HepG2 (cell line): ENCODE measurements around the gene ABCC10. TPM values are rescaled to one million over a fixed set of nuclear protein-coding genes. Genes with fewer than 3 reads are reported as not detected.
A peak's percentile ranks its signal among the peaks of the same experiment; 100 is the strongest.

ENCODE experiments used
- ATF1 ChIP-seq: IDR thresholded peaks from 2 replicates; pipeline ENCODE4 v1.6.1; 2016; ENCODE audit warnings: mild to moderate bottlenecking, control low read depth
- ATF7 ChIP-seq, 2 experiments: fragments of 450-650 bp in 1 of 2; sonication (generic) in 1 of 2; formaldehyde crosslinking in 1 of 2; IDR thresholded peaks; 2 replicates each; pipeline versions ENCODE4 v1.4.0 to v1.6.1; 2016 to 2020; ENCODE audit warnings: antibody characterized with exemption in 1 of 2, mild to moderate bottlenecking in 1 of 2, missing genetic modification reagents in 1 of 2
- BORCS8-MEF2B ChIP-seq: sonication (generic); formaldehyde crosslinking; IDR thresholded peaks from 2 replicates; pipeline ENCODE4 v1.8.0; 2022; ENCODE audit warnings: mild to moderate bottlenecking, missing genetic modification reagents
- BRD4 ChIP-seq: sonication (generic); formaldehyde crosslinking; IDR thresholded peaks from 2 replicates; pipeline ENCODE4 v1.4.0; 2020; ENCODE audit warnings: missing genetic modification reagents
- CENPBD1 ChIP-seq: sonication (generic); formaldehyde crosslinking; IDR thresholded peaks from 2 replicates; pipeline ENCODE4 v1.8.0; 2022; ENCODE audit warnings: missing genetic modification reagents, low read depth, mild to moderate bottlenecking, borderline replicate concordance
- DNMT3B ChIP-seq: conservative IDR thresholded peaks from 2 replicates; pipeline ENCODE4 v1.6.1; 2016; ENCODE audit warnings: missing biosample characterization, control low read depth
- FOSL2 ChIP-seq: sonication (generic); formaldehyde crosslinking; IDR thresholded peaks from 2 replicates; pipeline ENCODE4 v1.4.0; 2020; ENCODE audit warnings: missing genetic modification reagents
- GATAD1 ChIP-seq: IDR thresholded peaks from 2 replicates; pipeline ENCODE4 v1.6.1; 2016; ENCODE audit warnings: missing genetic modification reagents, missing compliant biosample characterization
- HOXA7 ChIP-seq: sonication (generic); formaldehyde crosslinking; IDR thresholded peaks from 2 replicates; pipeline ENCODE4 v1.8.1; 2022; ENCODE audit warnings: mild to moderate bottlenecking, missing genetic modification reagents, moderate library complexity
- KMT2B ChIP-seq: IDR thresholded peaks from 2 replicates; pipeline ENCODE4 v1.6.1; 2016; ENCODE audit warnings: missing genetic modification reagents, missing compliant biosample characterization
- NR0B2 ChIP-seq: sonication (generic); formaldehyde crosslinking; IDR thresholded peaks from 2 replicates; pipeline ENCODE4 v1.4.0; 2020; ENCODE audit warnings: mild to moderate bottlenecking, missing genetic modification reagents
- RBM39 ChIP-seq: fragments of 200-400 bp; formaldehyde crosslinking; IDR thresholded peaks from one replicate; pipeline ENCODE4 v1.6.1; 2018; ENCODE audit warnings: antibody characterized with exemption, mild to moderate bottlenecking, low read depth, low read length; ENCODE audit not compliant: poor library complexity, severe bottlenecking
- REL ChIP-seq: sonication (generic); formaldehyde crosslinking; conservative IDR thresholded peaks from 2 replicates; pipeline ENCODE4 v1.8.0; 2022; ENCODE audit warnings: mild to moderate bottlenecking, missing genetic modification reagents, moderate library complexity
- RNF2 ChIP-seq: fragments of 450-650 bp; conservative IDR thresholded peaks from 2 replicates; pipeline ENCODE4 v1.6.1; 2016; ENCODE audit warnings: low read depth
- SRSF1 ChIP-seq: fragments of 200-400 bp; formaldehyde crosslinking; optimal IDR thresholded peaks from 2 replicates; pipeline ENCODE3; 2017; ENCODE audit warnings: mild to moderate bottlenecking, low read depth, low read length, moderate library complexity
- TFDP1 ChIP-seq: IDR thresholded peaks from 2 replicates; pipeline ENCODE4 v1.6.1; 2016; ENCODE audit warnings: missing compliant biosample characterization, missing genetic modification reagents, borderline replicate concordance
- THAP7 ChIP-seq: sonication (generic); formaldehyde crosslinking; IDR thresholded peaks from 2 replicates; pipeline ENCODE4 v1.8.1; 2023; ENCODE audit warnings: mild to moderate bottlenecking, missing genetic modification reagents
- ZNF138 ChIP-seq: sonication (generic); formaldehyde crosslinking; IDR thresholded peaks from 2 replicates; pipeline ENCODE4 v1.5.0; 2020; ENCODE audit warnings: mild to moderate bottlenecking, low read depth, missing genetic modification reagents
- ZNF362 ChIP-seq: sonication (generic); formaldehyde crosslinking; IDR thresholded peaks from 2 replicates; pipeline ENCODE4 v1.4.0; 2020; ENCODE audit warnings: missing genetic modification reagents, mild to moderate bottlenecking, borderline replicate concordance
- ZNF441 ChIP-seq: sonication (generic); formaldehyde crosslinking; IDR thresholded peaks from 2 replicates; pipeline ENCODE4 v1.7.0; 2021; ENCODE audit warnings: missing genetic modification reagents, borderline replicate concordance
- ZNF513 ChIP-seq: sonication (generic); formaldehyde crosslinking; conservative IDR thresholded peaks from 2 replicates; pipeline ENCODE4 v1.5.0; 2020; ENCODE audit warnings: missing genetic modification reagents
- ZNF605 ChIP-seq: sonication (generic); formaldehyde crosslinking; IDR thresholded peaks from 2 replicates; pipeline ENCODE4 v1.8.0; 2022; ENCODE audit warnings: mild to moderate bottlenecking, missing genetic modification reagents
- polyA plus RNA-seq, 8 experiments: library from polyadenylated mRNA; depleted of rRNA in 3 of 8; stranded (reverse) in 7 of 8; unstranded in 1 of 8; fragments of >200 nt; fragmentation: Illumina TruSeq in 4 of 8; extraction: Trizol in 4 of 8; gene quantifications; 2 replicates each; pipeline versions ENCODE4 v1.2.1 to v1.2.3, GENCODE V29; 2011 to 2016; ENCODE audit warnings: low read depth in 4 of 8, missing spikeins in 1 of 8, mixed read lengths in 1 of 8; ENCODE audit not compliant: insufficient read depth in 1 of 8
- total RNA-seq, 5 experiments: library from RNA; depleted of rRNA; stranded (reverse); fragments of >200 nt; fragmentation: Illumina TruSeq; extraction: Trizol; gene quantifications; 2 replicates each; pipeline ENCODE4 v1.2.3, GENCODE V29; 2016; ENCODE audit warnings: low read depth in 1 of 5

The ABCC10 gene
- total and polyA plus RNA-seq, 2 of the 13 experiments (the other 11 are each of a cell fraction or from before 2014, with no cell fraction given) = 16.0 to 24.3 TPM

- TF ChIP-seq NR0B2 (CRISPR knock-in tag) = 0 out of 2 replicates have a peak, but pooled peaks have one; percentile 54
- peak; percentile 93 for TF ChIP-seq TFDP1 (CRISPR knock-in tag)
- TF ChIP-seq REL (CRISPR knock-in tag) = peak; percentile 85; the same call in 1 of the 2 replicates
- 0 out of 2 replicates have a peak, but pooled peaks have one; percentile 60 for TF ChIP-seq ZNF441
- TF ChIP-seq RNF2 = no peak
- TF ChIP-seq CENPBD1 (CRISPR knock-in tag) = no peak
- TF ChIP-seq KMT2B (CRISPR knock-in tag) = peak; percentile 78
- 0 out of 2 replicates have a peak, but pooled peaks have one; percentile 13 for TF ChIP-seq ZNF138
- TF ChIP-seq ATF1 (CRISPR knock-in tag) = peak; percentile 84
- no peak for TF ChIP-seq SRSF1
- TF ChIP-seq BORCS8-MEF2B = peak; percentile 76
- TF ChIP-seq ATF7 (IDR thresholded peaks at IDR 0.05) = no peak
- peak; percentile 73 for TF ChIP-seq ATF7 (CRISPR knock-in tag; IDR thresholded peaks at IDR 0.05)
- peak; percentile 56 for TF ChIP-seq RBM39
- TF ChIP-seq HOXA7 = 0 out of 2 replicates have a peak, but pooled peaks have one; percentile 79
- TF ChIP-seq BRD4 (CRISPR knock-in tag) = peak; percentile 69
- 0 out of 2 replicates have a peak, but pooled peaks have one; percentile 54 for TF ChIP-seq THAP7 (CRISPR knock-in tag)
- peak; percentile 71; the same call in 1 of the 2 replicates for TF ChIP-seq ZNF605
- TF ChIP-seq DNMT3B (CRISPR knock-in tag) = peak; percentile 92
- no peak for TF ChIP-seq ZNF513 (CRISPR knock-in tag)
- TF ChIP-seq ZNF362 (CRISPR knock-in tag) = peak; percentile 49; the same call in 1 of the 2 replicates
- peak; percentile 93 for TF ChIP-seq GATAD1 (CRISPR knock-in tag)
- TF ChIP-seq FOSL2 (CRISPR knock-in tag) = peak; percentile 58
Measured at GRCh38 chr6:43477235-43478007, 50.1 kb downstream of the ABCC10 start, which contains the start of gene TJAP1 (continued).
